ENCODE measurements around the gene RPL36.

- TF ChIP-seq CTCF (conservative IDR thresholded peaks at IDR 0.05 in 1 of 2, IDR thresholded peaks at IDR 0.05 in 1 of 2; ENCODE audit: low read depth in 1 of 2, low read length in 2 of 2): no peak
- TF ChIP-seq EZH2 (IDR thresholded peaks at IDR 0.05; ENCODE audit: low read length, missing control alignments): no peak
Measured at GRCh38 chr19:5697022-5697889, 7.2 kb downstream of the RPL36 start.
